ENCODE data around the gene APOA1. TPM values are rescaled to one million over a fixed set of nuclear protein-coding genes. Genes with fewer than 3 reads are reported as not detected.

Gene APOA1
- total and polyA plus RNA-seq, 10 of the 15 experiments (the other 5 are each of a cell fraction or from before 2014, with no cell fraction given) = 0.10 to 2.4 (median 0.24) TPM; not detected in 3

- ChIA-PET SMC1A (ENCODE audit: uncharacterized antibody, unreplicated experiment) (no interaction called here), CTCF (interaction anchor here (1.6 kb wide), 1 partner anchor 27 kb away, joined by 5 read pairs; no protein-coding TSS in a partner anchor), POLR2A (interaction anchor here (0.5 to 0.6 kb wide), 2 partner anchors 427 to 1711 kb away, joined by 3 read pairs; no protein-coding TSS in a partner anchor), RAD21 (ENCODE audit: unreplicated experiment) (no interaction called here)
- no peak for ATAC-seq
- Histone ChIP-seq H3K9ac (ENCODE audit: control insufficient read depth, insufficient read depth, low read length) (no peak overlapping the region), H2AFZ (ENCODE audit: control insufficient read depth, low read depth, low read length) (no peak overlapping the region), H3K9me3 (replicated peaks; ENCODE audit: control insufficient read depth, insufficient read depth, low read length) (no peaks in the 10 kb centered on the region), H3K27ac (ENCODE audit: control insufficient read depth, insufficient read depth) (no peak overlapping the region), H4K20me1 (ENCODE audit: control insufficient read depth, insufficient read depth) (no peaks in the 10 kb centered on the region), H3K4me2 (ENCODE audit: control insufficient read depth, insufficient read depth) (no peak overlapping the region), H3K27me3 (replicated peaks in 1 of 2; ENCODE audit: control insufficient read depth in 2 of 2, insufficient read depth in 2 of 2, low read length in 1 of 2) (no peaks in the 10 kb centered on the region), H3K36me3 (ENCODE audit: control insufficient read depth in 2 of 2, insufficient read depth in 2 of 2, low read length in 1 of 2) (no peaks in the 10 kb centered on the region), H3K79me2 (ENCODE audit: control insufficient read depth, insufficient read depth, low read length) (no peaks in the 10 kb centered on the region), H3K4me1 (ENCODE audit: control insufficient read depth, insufficient read depth, low read length) (no peaks in the 10 kb centered on the region), H3K4me3 (no peak overlapping the region)
- intact Hi-C loops (cut with micrococcal nuclease; ENCODE audit: unreplicated experiment) = no loop called here
- in situ Hi-C loops (cut with MboI) = no loop called here
- BruUV-seq (replicated peaks) = no TSS peak
- 51% methylated on average over 14 of the region's 14 CpGs for WGBS (ENCODE audit: insufficient coverage, insufficient replicate concordance, low lambda C conversion rate, missing lambda C conversion rate)
- no peak for FAIRE-seq
- DNase-seq (ENCODE audit: low read depth, low spot score) = no peak
- TF ChIP-seq BCL11A (IDR thresholded peaks at IDR 0.05; ENCODE audit: low read depth, low read length) (no peak), ZBTB40 (IDR thresholded peaks at IDR 0.05; ENCODE audit: borderline replicate concordance) (no peak), BMI1 (IDR thresholded peaks at IDR 0.05; ENCODE audit: borderline replicate concordance) (no peak), JUNB (IDR thresholded peaks at IDR 0.05) (no peak), SKIL (IDR thresholded peaks at IDR 0.05; ENCODE audit: low read depth, poor library complexity, severe bottlenecking) (no peak), TCF3 (IDR thresholded peaks at IDR 0.05; ENCODE audit: borderline replicate concordance, insufficient read depth, low read depth, low read length) (no peak), EZH2 (IDR thresholded peaks at IDR 0.05; ENCODE audit: borderline replicate concordance, control insufficient read depth, low read depth, low read length) (no peak), WRNIP1 (IDR thresholded peaks at IDR 0.05; ENCODE audit: borderline replicate concordance, low read depth, low read length) (no peak), TCF12 (IDR thresholded peaks at IDR 0.05; ENCODE audit: low read depth, low read length) (no peak), NFIC (IDR thresholded peaks at IDR 0.05; ENCODE audit: low read depth, low read length) (no peak), RAD21 (IDR thresholded peaks at IDR 0.05; ENCODE audit: insufficient read depth, low read depth, low read length) (no peak), SMC3 (IDR thresholded peaks at IDR 0.05; ENCODE audit: borderline replicate concordance, low read length) (no peak), SPI1 (IDR thresholded peaks at IDR 0.05; ENCODE audit: borderline replicate concordance, insufficient read depth, low read depth, low read length) (no peak)
These were observed 28.9 kb downstream of the APOA1 start for GRCh38 chr11:116808262-116809175.
